HepG2 (cell line): ENCODE data around the gene GANC. TPM values are rescaled to one million over a fixed set of nuclear protein-coding genes. Genes with fewer than 3 reads are reported as not detected.

ENCODE experiments used
- ATAC-seq: fragments of 200-7000 bp; cut with Tn5 transposase; 3 replicates; pipeline ENCODE4 v1.9.1; 2020; ENCODE audit warnings: mild to moderate bottlenecking, moderate library complexity
- BruUV-seq: library from RNA; stranded (reverse); fragments of 400-500 nt; replicated peaks from 2 replicates; lab custom pipeline; 2021; lab: Mats Ljungman, UMichigan
- CTCF ChIA-PET: fragments of 300-600 bp; formaldehyde crosslinking; extraction: SDS; loops from one replicate; lab custom pipeline; 2021; ENCODE audit warnings: low total read pairs, inconsistent platforms, low intra/inter-chr PET ratio; lab: Yijun Ruan, JAX
- POLR2A ChIA-PET: fragments of 350-600 bp; sonication (Branson Sonifier 250); formaldehyde crosslinking; loops from one replicate; lab custom pipeline; 2020; ENCODE audit warnings: antibody characterized with exemption, inconsistent platforms; lab: Yijun Ruan, JAX
- DNase-seq: peaks from one replicate; pipeline ENCODE4 v3.0.0-alpha.2; 2015; ENCODE audit warnings: low spot score
- FAIRE-seq: peaks from 3 replicates; lab custom pipeline; 2011; peaks lifted over from hg19 to GRCh38; lab: Jason Lieb, UNC
- H2AFZ ChIP-seq: one replicate; pipeline ENCODE4 v1.6.1; 2011; ENCODE audit warnings: low read length, inconsistent platforms
- H3K27ac ChIP-seq: fragments of 300-600 bp; 3 replicates; pipeline ENCODE4 v1.8.0; 2011; ENCODE audit warnings: mixed run types, mild to moderate bottlenecking, mixed read lengths, low read length, inconsistent platforms; ENCODE audit not compliant: insufficient read depth; ENCODE audit errors: extremely low read length
- H3K27me3 ChIP-seq, 2 experiments: fragments of 200-600 bp in 1 of 2; 2 replicates in 1 of 2; 3 replicates in 1 of 2; pipeline versions ENCODE4 v1.6.0 to v1.8.0; 2011; ENCODE audit warnings: low read length in 2 of 2, mild to moderate bottlenecking in 2 of 2, moderate library complexity in 2 of 2, inconsistent platforms in 1 of 2; ENCODE audit not compliant: insufficient read depth in 2 of 2, control insufficient read depth in 1 of 2
- H3K36me3 ChIP-seq, 2 experiments: fragments of 200-600 bp in 1 of 2; replicated peaks in 1 of 2; 2 replicates in 1 of 2; 3 replicates in 1 of 2; pipeline versions ENCODE4 v1.5.1 to v1.8.0; 2011; ENCODE audit warnings: low read length in 2 of 2, inconsistent platforms in 1 of 2; ENCODE audit not compliant: insufficient read depth in 2 of 2, control insufficient read depth in 1 of 2
- H3K4me1 ChIP-seq: 2 replicates; pipeline ENCODE4 v1.5.1; 2012; ENCODE audit warnings: low read length, inconsistent platforms; ENCODE audit not compliant: insufficient read depth
- H3K4me2 ChIP-seq: 2 replicates; pipeline ENCODE4 v1.6.0; 2011; ENCODE audit warnings: low read depth, low read length, inconsistent platforms
- H3K4me3 ChIP-seq, 3 experiments: fragments of 200-600 bp in 1 of 3; sonication (generic), shearing (Covaris generic) in 1 of 3; replicated peaks in 1 of 3; 2 replicates each; pipeline ENCODE4 v1.5.1; 2011 to 2016; ENCODE audit warnings: low read length in 3 of 3, inconsistent platforms in 2 of 3, low read depth in 2 of 3, mild to moderate bottlenecking in 2 of 3, control low read depth in 1 of 3, mixed read lengths in 1 of 3; ENCODE audit not compliant: insufficient read depth in 1 of 3
- H3K79me2 ChIP-seq: one replicate; pipeline ENCODE4 v1.6.1; 2011; ENCODE audit warnings: low read length, inconsistent platforms; ENCODE audit not compliant: insufficient read depth
- H3K9ac ChIP-seq: 2 replicates; pipeline ENCODE4 v1.6.0; 2011; ENCODE audit warnings: mild to moderate bottlenecking, low read depth, low read length, inconsistent platforms; ENCODE audit not compliant: insufficient read depth
- H3K9me3 ChIP-seq: 2 replicates; pipeline ENCODE4 v1.5.1; 2012; ENCODE audit warnings: mild to moderate bottlenecking, low read length
- H4K20me1 ChIP-seq: 2 replicates; pipeline ENCODE4 v1.6.0; 2011; ENCODE audit warnings: inconsistent platforms, mild to moderate bottlenecking, low read length, moderate library complexity; ENCODE audit not compliant: insufficient read depth
- ATF5 ChIP-seq: sonication (generic); formaldehyde crosslinking; IDR thresholded peaks from 2 replicates; pipeline ENCODE4 v1.4.0; 2020; ENCODE audit warnings: mild to moderate bottlenecking, low read depth, missing genetic modification reagents
- ATM ChIP-seq: fragments of 450-650 bp; IDR thresholded peaks from 2 replicates; pipeline ENCODE4 v1.7.1; 2017; ENCODE audit warnings: mild to moderate bottlenecking, borderline replicate concordance
- CAMTA2 ChIP-seq: sonication (generic); formaldehyde crosslinking; IDR thresholded peaks from 2 replicates; pipeline ENCODE4 v1.4.0; 2020; ENCODE audit warnings: mild to moderate bottlenecking, missing genetic modification reagents, borderline replicate concordance
- HNRNPL ChIP-seq: fragments of 200-400 bp; formaldehyde crosslinking; IDR thresholded peaks from 2 replicates; pipeline ENCODE4 v1.6.1; 2017; ENCODE audit warnings: mild to moderate bottlenecking, low read depth, low read length
- KAT7 ChIP-seq: IDR thresholded peaks from 2 replicates; pipeline ENCODE4 v1.6.1; 2018; ENCODE audit warnings: borderline replicate concordance, missing compliant biosample characterization
- MED13 ChIP-seq: sonication (generic); formaldehyde crosslinking; IDR thresholded peaks from 2 replicates; pipeline ENCODE4 v1.5.0; 2020; ENCODE audit warnings: missing genetic modification reagents
- MLLT10 ChIP-seq: sonication (generic); formaldehyde crosslinking; IDR thresholded peaks from 2 replicates; pipeline ENCODE4 v1.4.0; 2020; ENCODE audit warnings: missing genetic modification reagents
- NFE2 ChIP-seq: sonication (generic); formaldehyde crosslinking; IDR thresholded peaks from 2 replicates; pipeline ENCODE4 v1.4.0; 2020; ENCODE audit warnings: missing genetic modification reagents
- RFXANK ChIP-seq: IDR thresholded peaks from 2 replicates; pipeline ENCODE4 v1.6.1; 2016
- SSRP1 ChIP-seq: IDR thresholded peaks from 2 replicates; pipeline ENCODE4 v1.6.1; 2016; ENCODE audit warnings: control low read depth
- ZBTB1 ChIP-seq: sonication (generic); formaldehyde crosslinking; IDR thresholded peaks from 2 replicates; pipeline ENCODE4 v1.4.0; 2020; ENCODE audit warnings: missing genetic modification reagents, borderline replicate concordance
- ZNF142 ChIP-seq: sonication (generic); formaldehyde crosslinking; IDR thresholded peaks from 2 replicates; pipeline ENCODE4 v1.4.0; 2020; ENCODE audit warnings: missing genetic modification reagents
- ZNF484 ChIP-seq: sonication (generic); formaldehyde crosslinking; IDR thresholded peaks from 2 replicates; pipeline ENCODE4 v1.5.1; 2020; ENCODE audit warnings: mild to moderate bottlenecking, low read depth, missing genetic modification reagents, borderline replicate concordance
- ZNF556 ChIP-seq: sonication (generic); formaldehyde crosslinking; IDR thresholded peaks from 2 replicates; pipeline ENCODE4 v1.4.0; 2020; ENCODE audit warnings: mild to moderate bottlenecking, missing genetic modification reagents, borderline replicate concordance
- ZNF710 ChIP-seq: sonication (generic); formaldehyde crosslinking; IDR thresholded peaks from 2 replicates; pipeline ENCODE4 v1.5.0; 2020; ENCODE audit warnings: mild to moderate bottlenecking, missing genetic modification reagents, borderline replicate concordance
- ZNF749 ChIP-seq: sonication (generic); formaldehyde crosslinking; IDR thresholded peaks from 2 replicates; pipeline ENCODE4 v1.8.0; 2022; ENCODE audit warnings: mild to moderate bottlenecking, missing genetic modification reagents, moderate library complexity, borderline replicate concordance
- WGBS: methylation state at CpG from one replicate; pipeline ENCODE4 v1.1.6; 2017; ENCODE audit warnings: low lambda C conversion rate; 5-methylcytosine and 5-hydroxymethylcytosine counted together
- in situ Hi-C: cut with HindIII; loops from 2 replicates; pipeline ENCODE4 v1.10.0; 2017; ENCODE audit warnings: low pct_unique_long_range_greater_than_20kb; ENCODE audit not compliant: extremely low pct_ligation_motif_present
- intact Hi-C: fragments of 100-400 bp; cut with micrococcal nuclease; formaldehyde crosslinking; loops from one replicate; pipeline ENCODE4 v1.10.0; 2022; ENCODE audit not compliant: unreplicated experiment
- polyA plus RNA-seq, 8 experiments: library from polyadenylated mRNA; depleted of rRNA in 3 of 8; stranded (reverse) in 7 of 8; unstranded in 1 of 8; fragments of >200 nt; fragmentation: Illumina TruSeq in 4 of 8; extraction: Trizol in 4 of 8; gene quantifications; 2 replicates each; pipeline versions ENCODE4 v1.2.1 to v1.2.3, GENCODE V29; 2011 to 2016; ENCODE audit warnings: low read depth in 4 of 8, missing spikeins in 1 of 8, mixed read lengths in 1 of 8; ENCODE audit not compliant: insufficient read depth in 1 of 8
- total RNA-seq, 5 experiments: library from RNA; depleted of rRNA; stranded (reverse); fragments of >200 nt; fragmentation: Illumina TruSeq; extraction: Trizol; gene quantifications; 2 replicates each; pipeline ENCODE4 v1.2.3, GENCODE V29; 2016; ENCODE audit warnings: low read depth in 1 of 5
- TF ChIP-seq, protein P1 (sequence below): sonication (generic); formaldehyde crosslinking; IDR thresholded peaks from 2 replicates; pipeline ENCODE4 v1.8.1; 2023; ENCODE audit warnings: missing genetic modification reagents, mild to moderate bottlenecking, borderline replicate concordance

Gene GANC
- total and polyA plus RNA-seq, 2 of the 13 experiments (the other 11 are each of a cell fraction or from before 2014, with no cell fraction given): 17.0 to 21.0 TPM

GRCh38 chr15:42359249-42359648, 86.2 kb downstream of the GANC start, which contains the start of gene CAPN3:
Gene CAPN3 (plus strand): TSS chr15:42359501. CDS start chr15:42359806, 305 bp downstream.
- no peaks in the 10 kb centered on the region for H3K4me1 ChIP-seq
- no peaks in the 10 kb centered on the region for H3K36me3 ChIP-seq
- CTCF ChIA-PET: no interaction called here
- no peak for ATAC-seq
- 79% methylated on average over 1 of the region's 1 CpG for WGBS
- no TSS peak for BruUV-seq
- FAIRE-seq: no peak
- H3K79me2 ChIP-seq: no peaks in the 10 kb centered on the region
- H3K27ac ChIP-seq: no peak within 1 kb of the TSS
- in situ Hi-C loops (no loop called here), intact Hi-C loops (no loop called here)
- no peak for DNase-seq
- H3K4me3 ChIP-seq: no peak within 1 kb of the TSS
- no peaks in the 10 kb centered on the region for H3K27me3 ChIP-seq
- H3K9ac ChIP-seq: no peak within 1 kb of the TSS
- no peaks in the 10 kb centered on the region for H3K9me3 ChIP-seq
- no peak for TF ChIP-seq ZBTB1 (CRISPR knock-in tag)
- TF ChIP-seq, protein P1, sequence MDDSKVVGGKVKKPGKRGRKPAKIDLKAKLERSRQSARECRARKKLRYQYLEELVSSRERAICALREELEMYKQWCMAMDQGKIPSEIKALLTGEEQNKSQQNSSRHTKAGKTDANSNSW (CRISPR knock-in tag): no peak
- TF ChIP-seq NFE2 (CRISPR knock-in tag): no peak
- TF ChIP-seq ATF5 (CRISPR knock-in tag): no peak
- TF ChIP-seq MED13 (CRISPR knock-in tag): no peak
- TF ChIP-seq MLLT10: no peak
- TF ChIP-seq ZNF556 (CRISPR knock-in tag): no peak
- TF ChIP-seq RFXANK (CRISPR knock-in tag): no peak
- TF ChIP-seq KAT7 (CRISPR knock-in tag): no peak
- no peak for TF ChIP-seq ZNF142
- no peak for TF ChIP-seq HNRNPL
- TF ChIP-seq ATM: no peak
- TF ChIP-seq CAMTA2 (CRISPR knock-in tag): no peak
- TF ChIP-seq ZNF749 (CRISPR knock-in tag): no peak
- no peak for TF ChIP-seq SSRP1
- TF ChIP-seq ZNF484: no peak
- TF ChIP-seq ZNF710 (CRISPR knock-in tag): no peak
- no peaks in the 10 kb centered on the region for H4K20me1 ChIP-seq
- no peak within 1 kb of the TSS for H3K4me2 ChIP-seq
- H2AFZ ChIP-seq: no peak within 1 kb of the TSS
- POLR2A ChIA-PET: no interaction called here
